H9 (cell line): ENCODE data around the gene KIF26B. TPM values are rescaled to one million over a fixed set of nuclear protein-coding genes. Genes with fewer than 3 reads are reported as not detected.

ENCODE experiments used
- DNase-seq: peaks from one replicate; pipeline ENCODE4 v3.0.0-alpha.2; 2017
- H2AFZ ChIP-seq: one replicate; pipeline ENCODE4 v1.6.1; 2013; ENCODE audit warnings: mild to moderate bottlenecking, low read length, control low read depth, moderate library complexity
- H2AK5ac ChIP-seq: 2 replicates; pipeline ENCODE4 v1.6.1; 2013; ENCODE audit warnings: low read length, control low read depth, mixed read lengths; ENCODE audit not compliant: insufficient read length
- H2BK120ac ChIP-seq: one replicate; pipeline ENCODE4 v1.6.1; 2013; ENCODE audit warnings: low read depth, mild to moderate bottlenecking, low read length, control low read depth, inconsistent platforms; ENCODE audit not compliant: poor library complexity, severe bottlenecking
- H2BK12ac ChIP-seq: 2 replicates; pipeline ENCODE4 v1.6.1; 2013; ENCODE audit warnings: low read length, control low read depth, mixed read lengths, low read depth; ENCODE audit not compliant: insufficient read length
- H2BK15ac ChIP-seq: 2 replicates; pipeline ENCODE4 v1.6.1; 2013; ENCODE audit warnings: low read depth, low read length, control low read depth
- H2BK20ac ChIP-seq: one replicate; pipeline ENCODE4 v1.6.1; 2013; ENCODE audit warnings: low read depth, mild to moderate bottlenecking, low read length, control low read depth, inconsistent platforms; ENCODE audit not compliant: poor library complexity, severe bottlenecking
- H2BK5ac ChIP-seq: 2 replicates; pipeline ENCODE4 v1.6.1; 2013; ENCODE audit warnings: low read length, control low read depth, mixed read lengths; ENCODE audit not compliant: insufficient read length
- H3K14ac ChIP-seq: 2 replicates; pipeline ENCODE4 v1.6.1; 2013; ENCODE audit warnings: low read length, control low read depth; ENCODE audit not compliant: insufficient read depth
- H3K18ac ChIP-seq: 2 replicates; pipeline ENCODE4 v1.6.1; 2013; ENCODE audit warnings: low read depth, mild to moderate bottlenecking, mixed read lengths, low read length, control low read depth; ENCODE audit not compliant: insufficient read length
- H3K23ac ChIP-seq: 2 replicates; pipeline ENCODE4 v1.6.1; 2013; ENCODE audit warnings: low read length, control low read depth, mixed read lengths, low read depth; ENCODE audit not compliant: insufficient read length
- H3K23me2 ChIP-seq: 2 replicates; pipeline ENCODE4 v1.6.1; 2013; ENCODE audit warnings: low read depth, mild to moderate bottlenecking, mixed read lengths, low read length, control low read depth; ENCODE audit not compliant: insufficient read length, poor library complexity, severe bottlenecking
- H3K27ac ChIP-seq: 2 replicates; pipeline ENCODE4 v1.5.1; 2013; ENCODE audit warnings: low read length, control low read depth, mixed read lengths, low read depth; ENCODE audit not compliant: insufficient read length
- H3K27me3 ChIP-seq: 2 replicates; pipeline ENCODE4 v1.6.1; 2013; ENCODE audit warnings: low read length, control low read depth, inconsistent platforms; ENCODE audit not compliant: insufficient read depth
- H3K4ac ChIP-seq: 2 replicates; pipeline ENCODE4 v1.6.1; 2013; ENCODE audit warnings: low read depth, mild to moderate bottlenecking, control low read depth, inconsistent platforms, low read length, moderate library complexity
- H3K4me1 ChIP-seq: 2 replicates; pipeline ENCODE4 v1.6.1; 2013; ENCODE audit warnings: low read length, control low read depth, inconsistent platforms; ENCODE audit not compliant: insufficient read depth
- H3K4me2 ChIP-seq: 2 replicates; pipeline ENCODE4 v1.6.1; 2013; ENCODE audit warnings: low read length, control low read depth, mixed read lengths; ENCODE audit not compliant: insufficient read length, insufficient read depth
- H3K56ac ChIP-seq: 2 replicates; pipeline ENCODE4 v1.6.1; 2013; ENCODE audit warnings: low read depth, mild to moderate bottlenecking, mixed read lengths, low read length, control low read depth; ENCODE audit not compliant: insufficient read length
- H3K79me1 ChIP-seq: 2 replicates; pipeline ENCODE4 v1.6.1; 2013; ENCODE audit warnings: low read depth, mild to moderate bottlenecking, moderate library complexity, low read length, control low read depth, inconsistent platforms; ENCODE audit not compliant: insufficient read depth, poor library complexity, severe bottlenecking
- H3K79me2 ChIP-seq: 2 replicates; pipeline ENCODE4 v1.6.1; 2013; ENCODE audit warnings: low read length, control low read depth, inconsistent platforms; ENCODE audit not compliant: insufficient read depth
- H3K9ac ChIP-seq: 2 replicates; pipeline ENCODE4 v1.6.1; 2013; ENCODE audit warnings: low read length, control low read depth, mixed read lengths; ENCODE audit not compliant: insufficient read length; ENCODE audit errors: extremely low read depth
- H3K9me3 ChIP-seq: one replicate; pipeline ENCODE4 v1.6.1; 2013; ENCODE audit warnings: low read depth, low read length, inconsistent platforms; ENCODE audit not compliant: control insufficient read depth
- H3T11ph ChIP-seq: one replicate; pipeline ENCODE4 v1.6.1; 2013; ENCODE audit warnings: mild to moderate bottlenecking, low read length, control low read depth, inconsistent platforms
- H4K20me1 ChIP-seq: one replicate; pipeline ENCODE4 v1.6.1; 2013; ENCODE audit not compliant: control insufficient read depth, insufficient read length, insufficient read depth
- H4K5ac ChIP-seq: 2 replicates; pipeline ENCODE4 v1.6.1; 2013; ENCODE audit warnings: low read depth, mild to moderate bottlenecking, mixed read lengths, low read length, control low read depth; ENCODE audit not compliant: insufficient read length
- H4K8ac ChIP-seq: replicated peaks from 2 replicates; pipeline ENCODE4 v1.6.1; 2013; ENCODE audit warnings: low read length, control low read depth, mixed read lengths, low read depth; ENCODE audit not compliant: insufficient read length
- H4K91ac ChIP-seq: 2 replicates; pipeline ENCODE4 v1.6.1; 2013; ENCODE audit warnings: low read depth, mild to moderate bottlenecking, moderate library complexity, mixed read lengths, low read length, control low read depth; ENCODE audit not compliant: insufficient read length
- H3K27ac Mint-ChIP-seq, 3 experiments: 2 replicates in 2 of 3; 3 replicates in 1 of 3; pipeline ENCODE4 v1.8.0; 2020 to 2021; ENCODE audit warnings: mixed read lengths in 3 of 3, mild to moderate bottlenecking in 1 of 3, moderate library complexity in 1 of 3
- H3K27me3 Mint-ChIP-seq: 2 replicates; pipeline ENCODE4 v1.8.0; 2021; ENCODE audit warnings: low read depth, mild to moderate bottlenecking, moderate library complexity, mixed read lengths
- H3K36me3 Mint-ChIP-seq, 3 experiments: 2 replicates in 2 of 3; 3 replicates in 1 of 3; pipeline ENCODE4 v1.8.0; 2020 to 2021; ENCODE audit warnings: low read depth in 3 of 3, mixed read lengths in 3 of 3; ENCODE audit not compliant: insufficient read depth in 1 of 3
- H3K4me1 Mint-ChIP-seq, 2 experiments: 2 replicates each; pipeline ENCODE4 v1.8.0; 2020; ENCODE audit warnings: mixed read lengths in 2 of 2
- H3K4me3 Mint-ChIP-seq, 2 experiments: 2 replicates in 1 of 2; 3 replicates in 1 of 2; pipeline ENCODE4 v1.8.0; 2020 to 2021; ENCODE audit warnings: mild to moderate bottlenecking in 2 of 2, mixed read lengths in 2 of 2, moderate library complexity in 1 of 2
- H3K9me3 Mint-ChIP-seq, 2 experiments: 2 replicates in 1 of 2; 3 replicates in 1 of 2; pipeline ENCODE4 v1.8.0; 2020; ENCODE audit warnings: mild to moderate bottlenecking in 2 of 2, mixed read lengths in 2 of 2, moderate library complexity in 1 of 2
- CTCF ChIP-seq: fragments of 200-600 bp; sonication (generic); conservative IDR thresholded peaks from 3 replicates; pipeline ENCODE4 v1.8.0; 2021; ENCODE audit warnings: antibody characterized with exemption, mild to moderate bottlenecking
- WGBS: extraction: QIAGEN DNeasy Blood & Tissue Kit; methylation state at CpG from one replicate; pipeline ENCODE4 v1.1.7; 2013; ENCODE audit warnings: missing lambda C conversion rate, low lambda C conversion rate, mixed read lengths; ENCODE audit not compliant: insufficient read length; ENCODE audit errors: extremely low coverage; 5-methylcytosine and 5-hydroxymethylcytosine counted together
- total RNA-seq: library from RNA; stranded (reverse); gene quantifications from 2 replicates; pipeline ENCODE4 v1.2.1, GENCODE V29; 2021

Gene KIF26B
- total RNA-seq, 1 experiment from 2014 or later, result 0.13 TPM

GRCh38 chr1:245197911-245198379, 43.2 kb downstream of the KIF26B start:
- Histone ChIP-seq H2BK12ac (no peak overlapping the region), H3T11ph (no peak overlapping the region), H3K27me3 (no peaks in the 10 kb centered on the region), H4K91ac (no peak overlapping the region), H3K14ac (no peak overlapping the region), H3K79me2 (no peaks in the 10 kb centered on the region), H4K20me1 (no peaks in the 10 kb centered on the region), H3K23ac (no peak overlapping the region), H2BK120ac (no peak overlapping the region), H3K9ac (no peak overlapping the region), H4K8ac (no peak overlapping the region), H3K4me1 (peaks cover 7% of the 10 kb centered on the region; the same call in 1 of the 2 replicates), H3K4me2 (no peak overlapping the region), H3K23me2 (no peaks in the 10 kb centered on the region), H3K18ac (no peak overlapping the region), H2AK5ac (no peak overlapping the region), H4K5ac (no peak overlapping the region), H3K56ac (no peak overlapping the region), H3K27ac (no peak overlapping the region), H2BK15ac (no peak overlapping the region), H2AFZ (no peak overlapping the region), H3K9me3 (no peaks in the 10 kb centered on the region), H3K4ac (no peak overlapping the region), H2BK5ac (no peak overlapping the region), H2BK20ac (no peak overlapping the region), H3K79me1 (no peaks in the 10 kb centered on the region)
- no CpG with 5 or more reads among the region's 1 CpG for WGBS
- TF ChIP-seq CTCF, result no peak
- Mint-ChIP-seq H3K27me3 (no peaks in the 10 kb centered on the region; the same call in 1 of the 2 replicates), H3K4me1 (peaks cover 43 to 67% of the 10 kb centered on the region in 2 experiments), H3K4me3 (no peak overlapping the region), H3K27ac (peak overlapping the region in 1 of 3 experiments; percentile 59; a peak in 1 of 7 replicates), H3K36me3 (no peaks in the 10 kb centered on the region), H3K9me3 (no peaks in the 10 kb centered on the region; a peak in 1 of 5 replicates)
- DNase-seq, result no peak
